Fibroblast of the aortic adventitia (primary cell): ENCODE data around the gene MDN1. TPM values are rescaled to one million over a fixed set of nuclear protein-coding genes. Genes with fewer than 3 reads are reported as not detected.

Experiments
- DNase-seq: peaks from one replicate; pipeline ENCODE4 v3.0.0-alpha.2; 2010; ENCODE audit warnings: low read depth
- H3K4me3 ChIP-seq: 2 replicates; pipeline ENCODE4 v1.5.1; 2011; ENCODE audit warnings: low read depth, mild to moderate bottlenecking, control low read depth, low read length, moderate library complexity
- total RNA-seq: library from RNA; depleted of rRNA; stranded (reverse); fragments of >200 nt; gene quantifications from 2 replicates; pipeline ENCODE4 v1.2.3, GENCODE V29; 2012; ENCODE audit warnings: low replicate concordance
- TF ChIP-seq, protein P1 (sequence below): IDR thresholded peaks from 2 replicates; pipeline ENCODE4 v1.5.1; 2011; ENCODE audit warnings: mild to moderate bottlenecking, low read length, control low read depth, inconsistent platforms; ENCODE audit not compliant: insufficient read depth

The MDN1 gene
- total RNA-seq, 1 donor = 29.0 TPM

DNA sequence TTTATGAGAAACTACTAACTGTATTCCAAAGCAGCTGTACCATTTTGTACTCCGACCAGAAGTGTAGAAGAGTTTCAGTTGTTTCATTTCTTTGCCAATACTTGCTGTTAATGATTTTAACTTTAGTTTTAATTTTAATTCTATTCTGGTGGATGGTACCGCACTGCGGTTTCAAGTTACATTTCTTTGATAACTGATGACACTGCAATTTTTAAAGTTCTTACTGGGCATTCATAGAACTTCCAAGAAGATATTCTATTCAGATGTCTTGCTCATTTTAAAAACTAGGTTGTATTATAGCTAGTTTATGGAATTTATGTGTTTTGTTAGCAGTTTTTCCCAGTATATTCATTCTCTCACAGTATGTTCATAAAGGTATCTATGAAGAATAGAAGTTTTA, 117.2 kb downstream of the MDN1 start:
- no peak for DNase-seq
- no peak overlapping the region for H3K4me3 ChIP-seq
- TF ChIP-seq, protein P1, sequence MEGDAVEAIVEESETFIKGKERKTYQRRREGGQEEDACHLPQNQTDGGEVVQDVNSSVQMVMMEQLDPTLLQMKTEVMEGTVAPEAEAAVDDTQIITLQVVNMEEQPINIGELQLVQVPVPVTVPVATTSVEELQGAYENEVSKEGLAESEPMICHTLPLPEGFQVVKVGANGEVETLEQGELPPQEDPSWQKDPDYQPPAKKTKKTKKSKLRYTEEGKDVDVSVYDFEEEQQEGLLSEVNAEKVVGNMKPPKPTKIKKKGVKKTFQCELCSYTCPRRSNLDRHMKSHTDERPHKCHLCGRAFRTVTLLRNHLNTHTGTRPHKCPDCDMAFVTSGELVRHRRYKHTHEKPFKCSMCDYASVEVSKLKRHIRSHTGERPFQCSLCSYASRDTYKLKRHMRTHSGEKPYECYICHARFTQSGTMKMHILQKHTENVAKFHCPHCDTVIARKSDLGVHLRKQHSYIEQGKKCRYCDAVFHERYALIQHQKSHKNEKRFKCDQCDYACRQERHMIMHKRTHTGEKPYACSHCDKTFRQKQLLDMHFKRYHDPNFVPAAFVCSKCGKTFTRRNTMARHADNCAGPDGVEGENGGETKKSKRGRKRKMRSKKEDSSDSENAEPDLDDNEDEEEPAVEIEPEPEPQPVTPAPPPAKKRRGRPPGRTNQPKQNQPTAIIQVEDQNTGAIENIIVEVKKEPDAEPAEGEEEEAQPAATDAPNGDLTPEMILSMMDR = no peak

DNA sequence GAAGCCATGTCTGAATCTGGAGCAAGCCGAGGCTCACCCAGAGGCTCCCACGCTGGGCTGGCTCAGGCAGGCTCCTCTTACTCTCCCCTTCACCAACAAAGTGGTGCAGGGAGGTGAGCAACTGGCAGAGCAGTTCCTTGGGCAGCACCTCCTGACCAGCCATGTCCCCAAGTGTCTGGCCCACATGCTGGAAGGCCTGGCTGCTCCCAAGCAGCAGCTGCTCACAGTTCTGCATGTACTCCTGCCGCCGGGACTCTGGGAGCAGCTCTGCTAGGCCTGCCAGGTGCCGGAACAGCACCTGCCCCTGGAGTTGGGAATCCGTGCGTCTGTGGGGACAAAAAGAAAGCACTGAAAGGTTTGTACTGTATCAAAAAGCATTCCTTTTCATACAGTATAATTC, 123.9 kb downstream of the MDN1 start:
- no peak for DNase-seq

DNA sequence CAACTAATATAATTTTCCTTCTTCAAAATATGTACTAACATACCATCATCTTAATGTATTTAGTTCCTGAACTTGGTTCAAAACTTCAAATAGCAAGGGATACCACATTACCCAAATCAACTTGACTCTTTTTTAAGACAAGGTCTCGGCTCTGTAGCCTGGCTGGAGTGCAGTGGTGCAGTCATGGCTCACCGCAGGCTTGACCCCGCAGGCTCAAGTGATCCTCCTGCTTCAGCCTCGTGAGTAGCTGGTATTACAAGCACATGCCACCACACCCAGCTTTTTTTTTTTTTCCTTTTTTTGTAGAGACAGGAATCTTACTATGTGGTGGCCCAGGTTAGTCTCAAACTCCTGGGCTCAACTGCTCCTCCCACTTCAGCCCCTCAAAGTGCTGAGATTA, 125.2 kb downstream of the MDN1 start:
- TF ChIP-seq, protein P1 = no peak
- H3K4me3 ChIP-seq = no peak overlapping the region
- no peak for DNase-seq

More for the DNA sequence above, 123.9 kb downstream of the MDN1 start:
- TF ChIP-seq, protein P1 = no peak
- H3K4me3 ChIP-seq = no peak overlapping the region

DNA sequence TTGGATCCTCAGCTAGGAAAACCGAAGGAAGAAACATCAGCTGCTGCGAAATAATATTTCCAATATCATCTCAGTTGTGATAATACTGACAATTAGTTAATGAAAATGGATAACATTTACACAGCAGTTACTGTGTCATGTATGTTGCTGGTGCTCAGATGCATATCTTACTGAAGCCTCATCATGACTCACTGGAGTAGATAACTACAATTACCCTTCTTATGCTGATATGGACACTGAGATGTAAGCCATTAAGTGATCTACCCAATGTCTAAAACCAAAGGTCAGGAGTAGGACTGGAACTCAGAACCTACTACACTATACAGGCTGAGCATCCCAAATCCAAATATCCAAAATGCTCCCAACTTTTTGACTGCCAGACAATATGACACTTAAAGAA, 126.4 kb downstream of the MDN1 start:
- DNase-seq = no peak
- TF ChIP-seq, protein P1 = no peak

DNA sequence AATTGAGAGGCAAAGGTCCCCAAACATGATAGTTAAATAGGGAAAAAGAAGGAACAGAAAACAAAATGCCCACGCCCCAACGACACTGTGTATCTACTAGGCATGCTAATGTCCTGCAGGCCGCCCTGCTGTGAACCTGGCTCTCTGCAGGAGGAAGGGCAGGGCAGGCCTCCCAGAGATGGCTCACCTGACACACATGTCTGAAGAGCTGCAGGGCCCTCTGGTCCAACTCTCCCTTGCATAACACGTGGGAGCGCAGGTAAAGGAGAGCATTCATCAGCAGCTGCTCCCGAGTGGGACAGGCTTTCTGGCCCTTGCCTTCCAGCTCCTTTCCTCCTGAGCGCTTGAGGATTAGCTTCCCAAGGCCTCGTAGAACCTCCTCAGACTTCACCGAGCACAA, 127.3 kb downstream of the MDN1 start:
- no peak overlapping the region for H3K4me3 ChIP-seq
- TF ChIP-seq, protein P1 = no peak
- DNase-seq = no peak

More for the DNA sequence above, 126.4 kb downstream of the MDN1 start:
- no peak overlapping the region for H3K4me3 ChIP-seq

DNA sequence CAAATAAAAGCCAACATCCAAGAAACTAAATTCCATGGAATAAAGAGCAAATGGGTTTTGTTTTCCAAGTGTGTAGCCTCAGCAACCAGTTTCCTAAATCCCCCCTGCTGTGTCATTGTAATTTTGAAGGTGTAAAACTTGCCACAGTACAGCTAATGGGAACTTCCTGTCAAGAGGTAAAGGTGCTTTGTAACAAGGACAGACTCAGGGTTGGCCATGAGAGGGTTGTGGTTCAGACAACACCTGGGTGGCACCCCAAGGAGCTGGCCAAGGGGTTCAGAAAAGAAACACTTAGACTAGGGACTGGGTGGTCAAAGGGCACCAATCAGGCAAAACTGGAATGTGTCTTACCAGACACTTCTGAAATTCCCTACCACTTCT, 128.7 kb downstream of the MDN1 start:
- TF ChIP-seq, protein P1 = no peak

DNA sequence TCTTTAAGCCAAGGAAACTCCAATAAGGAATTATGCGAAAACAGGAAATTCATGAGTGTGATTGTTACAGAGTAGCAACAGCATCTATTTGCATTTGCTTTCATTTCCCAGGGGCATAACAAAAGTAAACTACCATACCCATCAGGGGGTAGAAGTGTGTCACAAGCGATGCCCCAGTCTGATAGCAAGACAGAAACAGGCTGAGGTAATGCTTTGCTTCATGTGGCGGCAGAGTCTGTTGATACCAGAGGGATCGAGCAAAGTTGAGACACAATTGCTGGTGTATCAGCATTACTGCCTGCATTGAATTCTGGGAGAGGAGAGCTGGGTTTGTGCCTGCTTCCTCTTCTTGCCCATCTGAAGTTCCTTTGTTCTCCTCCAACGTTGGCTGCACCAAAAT, 129.9 kb downstream of the MDN1 start:
- no peak overlapping the region for H3K4me3 ChIP-seq
- TF ChIP-seq, protein P1 = no peak
- no peak for DNase-seq

More for the DNA sequence above, 128.7 kb downstream of the MDN1 start:
- no peak overlapping the region for H3K4me3 ChIP-seq
- DNase-seq = no peak
